NCI-H2029 (cell line): Measurements from ENCODE around the gene ARAP2.

Experiments used
- DNase-seq: peaks from one replicate; lab custom pipeline; 2025; lab: John Stamatoyannopoulos, UW

Gene ARAP2

GRCh38 chr4:36180206-36180605, 64.1 kb downstream of the ARAP2 start:
- DNase-seq, result no peak

GRCh38 chr4:36178484-36178883, 65.8 kb downstream of the ARAP2 start:
- no peak for DNase-seq

GRCh38 chr4:36177946-36178345, 66.4 kb downstream of the ARAP2 start:
- DNase-seq, result no peak

- no peak for DNase-seq
Observed at GRCh38 chr4:36174570-36174969, 69.7 kb downstream of the ARAP2 start.

GRCh38 chr4:36173905-36174304, 70.4 kb downstream of the ARAP2 start:
- no peak for DNase-seq

GRCh38 chr4:36172656-36173055, 71.7 kb downstream of the ARAP2 start:
- no peak for DNase-seq

GRCh38 chr4:36168127-36168878, 76.0 kb downstream of the ARAP2 start:
- DNase-seq, result no peak

- DNase-seq, result no peak
Observed at GRCh38 chr4:36165631-36166005, 78.7 kb downstream of the ARAP2 start.

GRCh38 chr4:36164900-36165630, 79.2 kb downstream of the ARAP2 start:
- DNase-seq, result no peak

GRCh38 chr4:36163198-36163597, 81.1 kb downstream of the ARAP2 start:
- no peak for DNase-seq

GRCh38 chr4:36159208-36159607, 85.1 kb downstream of the ARAP2 start:
- no peak for DNase-seq

- DNase-seq, result no peak
Observed at GRCh38 chr4:36152735-36153134, 91.6 kb downstream of the ARAP2 start.

GRCh38 chr4:36142504-36142903, 101.8 kb downstream of the ARAP2 start:
- DNase-seq, result no peak

- no peak for DNase-seq
Observed at GRCh38 chr4:36141186-36141585, 103.1 kb downstream of the ARAP2 start.

GRCh38 chr4:36140421-36140820, 103.9 kb downstream of the ARAP2 start:
- DNase-seq, result no peak

GRCh38 chr4:36138220-36138619, 106.1 kb downstream of the ARAP2 start:
- no peak for DNase-seq

- DNase-seq, result no peak
Observed at GRCh38 chr4:36137336-36137735, 107.0 kb downstream of the ARAP2 start.

GRCh38 chr4:36133658-36134057, 110.7 kb downstream of the ARAP2 start:
- DNase-seq, result no peak

- DNase-seq, result no peak
Observed at GRCh38 chr4:36133086-36133485, 111.2 kb downstream of the ARAP2 start.

GRCh38 chr4:36130641-36131040, 113.7 kb downstream of the ARAP2 start:
- DNase-seq, result no peak

GRCh38 chr4:36128689-36129088, 115.6 kb downstream of the ARAP2 start:
- DNase-seq, result no peak

- no peak for DNase-seq
Observed at GRCh38 chr4:36123906-36124305, 120.4 kb downstream of the ARAP2 start.

- DNase-seq, result no peak
Observed at GRCh38 chr4:36115312-36115711, 129.0 kb downstream of the ARAP2 start.

- DNase-seq, result no peak
Observed at GRCh38 chr4:36111172-36111571, 133.1 kb downstream of the ARAP2 start.
